GM12878 (cell line): ENCODE measurements around the gene ABCA13. TPM values are rescaled to one million over a fixed set of nuclear protein-coding genes. Genes with fewer than 3 reads are reported as not detected.

Experiments
- ATAC-seq: fragments of 200-7000 bp; cut with Tn5 transposase; 3 replicates; pipeline ENCODE4 v1.9.1; 2020; ENCODE audit warnings: mild to moderate bottlenecking, moderate library complexity
- BruUV-seq: library from RNA; stranded (reverse); fragments of 400-500 nt; replicated peaks from 2 replicates; lab custom pipeline; 2021; lab: Mats Ljungman, UMichigan
- CTCF ChIA-PET: fragments of 300-600 bp; sonication (Branson Sonifier 250); formaldehyde crosslinking; extraction: SDS; loops from one replicate; lab custom pipeline; 2021; ENCODE audit warnings: inconsistent platforms; lab: Yijun Ruan, JAX
- POLR2A ChIA-PET: fragments of 350-600 bp; formaldehyde crosslinking; extraction: SDS; loops from one replicate; lab custom pipeline; 2021; ENCODE audit warnings: inconsistent platforms; lab: Charles Lee
- RAD21 ChIA-PET: fragments of 300-600 bp; sonication (Branson Sonifier 250); formaldehyde crosslinking; loops from one replicate; lab custom pipeline; 2023; ENCODE audit warnings: antibody characterized with exemption; ENCODE audit not compliant: unreplicated experiment; lab: Charles Lee
- SMC1A ChIA-PET: fragments of 300-600 bp; sonication (Branson Sonifier 250); formaldehyde crosslinking; loops from one replicate; lab custom pipeline; 2023; ENCODE audit not compliant: unreplicated experiment, uncharacterized antibody; lab: Charles Lee
- DNase-seq: peaks from one replicate; pipeline ENCODE4 v3.0.0-alpha.2; 2011; ENCODE audit warnings: low read depth, low spot score
- FAIRE-seq: peaks from 3 replicates; lab custom pipeline; 2011; peaks lifted over from hg19 to GRCh38; lab: Jason Lieb, UNC
- H2AFZ ChIP-seq: 2 replicates; pipeline ENCODE4 v1.6.0; 2011; ENCODE audit warnings: low read depth, low read length, control low read depth; ENCODE audit not compliant: control insufficient read depth
- H3K27ac ChIP-seq: 2 replicates; pipeline ENCODE4 v1.5.1; 2011; ENCODE audit warnings: control low read depth; ENCODE audit not compliant: control insufficient read depth, insufficient read depth
- H3K27me3 ChIP-seq, 2 experiments: replicated peaks in 1 of 2; 2 replicates each; pipeline versions ENCODE4 v1.6.0 to v1.6.1; 2011; ENCODE audit warnings: low read length in 1 of 2; ENCODE audit not compliant: control insufficient read depth in 2 of 2, insufficient read depth in 2 of 2
- H3K36me3 ChIP-seq, 2 experiments: 2 replicates each; pipeline ENCODE4 v1.5.1; 2011; ENCODE audit warnings: low read length in 1 of 2; ENCODE audit not compliant: control insufficient read depth in 2 of 2, insufficient read depth in 2 of 2
- H3K4me1 ChIP-seq: 2 replicates; pipeline ENCODE4 v1.6.1; 2011; ENCODE audit warnings: mild to moderate bottlenecking, low read length, moderate library complexity, mixed read lengths; ENCODE audit not compliant: control insufficient read depth, insufficient read depth
- H3K4me2 ChIP-seq: 2 replicates; pipeline ENCODE4 v1.6.0; 2011; ENCODE audit warnings: control low read depth; ENCODE audit not compliant: control insufficient read depth, insufficient read depth
- H3K4me3 ChIP-seq: fragments of 200-600 bp; sonication (generic); 2 replicates; pipeline ENCODE4 v1.5.1; 2016
- H3K79me2 ChIP-seq: 2 replicates; pipeline ENCODE4 v1.6.0; 2011; ENCODE audit warnings: low read length; ENCODE audit not compliant: control insufficient read depth, insufficient read depth
- H3K9ac ChIP-seq: 2 replicates; pipeline ENCODE4 v1.8.0; 2011; ENCODE audit warnings: low read length, control low read depth, mixed read lengths; ENCODE audit not compliant: control insufficient read depth, insufficient read depth
- H3K9me3 ChIP-seq: replicated peaks from 3 replicates; pipeline ENCODE4 v1.5.1; 2011; ENCODE audit warnings: mild to moderate bottlenecking, low read length; ENCODE audit not compliant: control insufficient read depth, insufficient read depth
- H4K20me1 ChIP-seq: 2 replicates; pipeline ENCODE4 v1.6.0; 2011; ENCODE audit not compliant: control insufficient read depth, insufficient read depth
- ASH2L ChIP-seq: fragments of 300-600, 200-600 bp; sonication (generic); IDR thresholded peaks from 2 replicates; pipeline ENCODE4 v1.6.1; 2017; ENCODE audit warnings: low read depth, mild to moderate bottlenecking, borderline replicate concordance
- CBX5 ChIP-seq: sonication (generic); IDR thresholded peaks from 2 replicates; pipeline ENCODE4 v1.6.1; 2016; ENCODE audit warnings: low read depth, moderate library complexity, mild to moderate bottlenecking, inconsistent platforms
- CHD2 ChIP-seq: IDR thresholded peaks from 2 replicates; pipeline ENCODE4 v1.6.1; 2011; ENCODE audit warnings: low read depth, low read length, improper control_type of control experiment, borderline replicate concordance
- FOS ChIP-seq: IDR thresholded peaks from 3 replicates; pipeline ENCODE4 v1.6.1; 2011; ENCODE audit warnings: borderline replicate concordance; ENCODE audit not compliant: insufficient read length; ENCODE audit errors: extremely low read depth
- FOXK2 ChIP-seq: fragments of 450-650 bp; IDR thresholded peaks from 2 replicates; pipeline ENCODE4 v1.6.1; 2017; ENCODE audit warnings: mild to moderate bottlenecking, moderate library complexity
- HDAC2 ChIP-seq: fragments of 200-600 bp; sonication (generic); IDR thresholded peaks from 2 replicates; pipeline ENCODE4 v1.6.1; 2017
- KAT2A ChIP-seq: conservative IDR thresholded peaks from 2 replicates; pipeline ENCODE4 v1.6.1; 2011; ENCODE audit warnings: low read depth, low read length; ENCODE audit not compliant: control insufficient read depth
- MEF2A ChIP-seq: IDR thresholded peaks from 2 replicates; pipeline ENCODE4 v1.6.1; 2011; ENCODE audit warnings: low read depth, mild to moderate bottlenecking, low read length, moderate library complexity; ENCODE audit not compliant: insufficient read depth
- NFYA ChIP-seq: IDR thresholded peaks from 2 replicates; pipeline ENCODE4 v1.6.1; 2011; ENCODE audit warnings: low read depth, mild to moderate bottlenecking, low read length, improper control_type of control experiment, borderline replicate concordance
- NKRF ChIP-seq: fragments of 450-650 bp; conservative IDR thresholded peaks from 2 replicates; pipeline ENCODE4 v1.6.1; 2017; ENCODE audit warnings: mild to moderate bottlenecking, moderate library complexity
- NR2F1 ChIP-seq: fragments of 450-650 bp; conservative IDR thresholded peaks from 2 replicates; pipeline ENCODE4 v1.6.1; 2017; ENCODE audit warnings: mild to moderate bottlenecking
- RFX5 ChIP-seq: IDR thresholded peaks from 2 replicates; pipeline ENCODE4 v1.6.1; 2011; ENCODE audit warnings: low read depth, low read length, improper control_type of control experiment
- SREBF2 ChIP-seq: IDR thresholded peaks from 2 replicates; pipeline ENCODE4 v1.6.1; 2012; ENCODE audit warnings: mild to moderate bottlenecking, low read length
- WGBS: methylation state at CpG from one replicate; pipeline ENCODE4 v1.1.6; 2016; ENCODE audit warnings: low lambda C conversion rate; ENCODE audit not compliant: insufficient replicate concordance, insufficient coverage; ENCODE audit errors: missing lambda C conversion rate; 5-methylcytosine and 5-hydroxymethylcytosine counted together
- in situ Hi-C: fragments of 300-500 bp; cut with MboI; formaldehyde crosslinking; loops from 9 replicates; pipeline ENCODE4 v1.14.3; 2018; ENCODE audit warnings: mixed read lengths
- intact Hi-C: fragments of 100-400 bp; cut with micrococcal nuclease; formaldehyde crosslinking; loops from one replicate; pipeline ENCODE4 v1.14.2; 2022; ENCODE audit not compliant: unreplicated experiment
- polyA plus RNA-seq, 11 experiments: library from polyadenylated mRNA; depleted of rRNA in 4 of 11; unstranded in 6 of 11; stranded (reverse) in 5 of 11; fragments of >200 nt; fragmentation: Nextera tagmentation in 4 of 11; fragmentation: Illumina TruSeq in 1 of 11; extraction: Ambion mirVana in 4 of 11; extraction: Trizol in 1 of 11; gene quantifications; 1 replicate in 1 of 11; 2 replicates in 10 of 11; pipeline versions ENCODE4 v1.2.1 to v1.2.3, GENCODE V29; 2011 to 2016; ENCODE audit warnings: inconsistent platforms in 2 of 11, missing spikeins in 2 of 11, low read depth in 1 of 11
- total RNA-seq, 4 experiments: library from RNA; depleted of rRNA in 3 of 4; stranded (reverse); fragments of >200 nt in 3 of 4; fragmentation: Illumina TruSeq in 1 of 4; extraction: Trizol in 1 of 4; gene quantifications; 2 replicates each; pipeline versions ENCODE4 v1.2.1 to v1.2.3, GENCODE V29; 2013 to 2021
- TF ChIP-seq, protein P1 (sequence below): IDR thresholded peaks from 2 replicates; pipeline ENCODE4 v1.6.1; 2012; ENCODE audit warnings: mild to moderate bottlenecking, low read depth, low read length

ABCA13 gene
- total and polyA plus RNA-seq, 10 of the 15 experiments (the other 5 are each of a cell fraction or from before 2014, with no cell fraction given): under 0.01 to 0.98 (median 0.04) TPM; not detected in 2

DNA sequence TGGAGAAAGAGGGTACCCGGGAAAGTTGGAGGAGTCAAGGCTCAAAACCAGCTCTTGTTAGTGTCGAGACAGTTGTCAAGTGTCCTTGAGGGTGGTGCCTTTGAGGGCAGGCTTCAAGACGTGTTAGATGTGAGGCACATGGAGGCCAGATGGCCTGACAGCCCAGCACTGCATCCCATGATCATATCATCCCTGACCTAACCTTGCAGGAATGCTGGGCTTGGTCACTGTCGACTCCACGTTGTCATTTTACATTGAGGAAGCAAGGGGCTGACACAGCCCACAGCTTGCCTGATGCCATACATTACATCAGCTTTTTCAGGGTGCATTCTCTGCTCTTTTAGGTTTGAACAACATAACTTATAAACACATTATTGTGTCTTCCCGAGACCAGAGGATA, 114.1 kb downstream of the ABCA13 start:
- no peaks in the 10 kb centered on the region for H3K36me3 ChIP-seq
- H3K9me3 ChIP-seq: no peaks in the 10 kb centered on the region
- FAIRE-seq (no peak), DNase-seq (no peak), ATAC-seq (no peak)
- H3K4me3 ChIP-seq: no peak overlapping the region
- no peaks in the 10 kb centered on the region for H3K27me3 ChIP-seq
- in situ Hi-C loops (no loop called here), intact Hi-C loops (no loop called here)
- BruUV-seq: no TSS peak
- POLR2A ChIA-PET: no interaction called here
- WGBS: 0% methylated on average over 6 of the region's 6 CpGs
- CTCF ChIA-PET: no interaction called here
- H3K79me2 ChIP-seq: no peaks in the 10 kb centered on the region
- no peak overlapping the region for H3K27ac ChIP-seq
- no peaks in the 10 kb centered on the region for H3K4me1 ChIP-seq
- RAD21 ChIA-PET: no interaction called here
- no peak overlapping the region for H3K4me2 ChIP-seq
- H2AFZ ChIP-seq: no peak overlapping the region
- no peak for TF ChIP-seq ASH2L
- no peak for TF ChIP-seq NKRF
- no peak for TF ChIP-seq CBX5
- TF ChIP-seq FOS: no peak
- TF ChIP-seq MEF2A: no peak
- no peak for TF ChIP-seq RFX5
- TF ChIP-seq HDAC2: no peak
- TF ChIP-seq CHD2: no peak
- TF ChIP-seq NFYA: no peak
- TF ChIP-seq KAT2A: no peak
- TF ChIP-seq, protein P1, sequence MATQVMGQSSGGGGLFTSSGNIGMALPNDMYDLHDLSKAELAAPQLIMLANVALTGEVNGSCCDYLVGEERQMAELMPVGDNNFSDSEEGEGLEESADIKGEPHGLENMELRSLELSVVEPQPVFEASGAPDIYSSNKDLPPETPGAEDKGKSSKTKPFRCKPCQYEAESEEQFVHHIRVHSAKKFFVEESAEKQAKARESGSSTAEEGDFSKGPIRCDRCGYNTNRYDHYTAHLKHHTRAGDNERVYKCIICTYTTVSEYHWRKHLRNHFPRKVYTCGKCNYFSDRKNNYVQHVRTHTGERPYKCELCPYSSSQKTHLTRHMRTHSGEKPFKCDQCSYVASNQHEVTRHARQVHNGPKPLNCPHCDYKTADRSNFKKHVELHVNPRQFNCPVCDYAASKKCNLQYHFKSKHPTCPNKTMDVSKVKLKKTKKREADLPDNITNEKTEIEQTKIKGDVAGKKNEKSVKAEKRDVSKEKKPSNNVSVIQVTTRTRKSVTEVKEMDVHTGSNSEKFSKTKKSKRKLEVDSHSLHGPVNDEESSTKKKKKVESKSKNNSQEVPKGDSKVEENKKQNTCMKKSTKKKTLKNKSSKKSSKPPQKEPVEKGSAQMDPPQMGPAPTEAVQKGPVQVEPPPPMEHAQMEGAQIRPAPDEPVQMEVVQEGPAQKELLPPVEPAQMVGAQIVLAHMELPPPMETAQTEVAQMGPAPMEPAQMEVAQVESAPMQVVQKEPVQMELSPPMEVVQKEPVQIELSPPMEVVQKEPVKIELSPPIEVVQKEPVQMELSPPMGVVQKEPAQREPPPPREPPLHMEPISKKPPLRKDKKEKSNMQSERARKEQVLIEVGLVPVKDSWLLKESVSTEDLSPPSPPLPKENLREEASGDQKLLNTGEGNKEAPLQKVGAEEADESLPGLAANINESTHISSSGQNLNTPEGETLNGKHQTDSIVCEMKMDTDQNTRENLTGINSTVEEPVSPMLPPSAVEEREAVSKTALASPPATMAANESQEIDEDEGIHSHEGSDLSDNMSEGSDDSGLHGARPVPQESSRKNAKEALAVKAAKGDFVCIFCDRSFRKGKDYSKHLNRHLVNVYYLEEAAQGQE: no peak
- TF ChIP-seq FOXK2: no peak
- TF ChIP-seq NR2F1: no peak
- no peak for TF ChIP-seq SREBF2
- H4K20me1 ChIP-seq: no peaks in the 10 kb centered on the region
- SMC1A ChIA-PET: no interaction called here
- H3K9ac ChIP-seq: no peak overlapping the region
